ENCODE data around the gene MYO10. TPM values are rescaled to one million over a fixed set of nuclear protein-coding genes. Genes with fewer than 3 reads are reported as not detected.

Gene MYO10
- total RNA-seq, 4 donors from 2014 or later, result 5.6 to 11.0 (median 6.4) TPM

DNA sequence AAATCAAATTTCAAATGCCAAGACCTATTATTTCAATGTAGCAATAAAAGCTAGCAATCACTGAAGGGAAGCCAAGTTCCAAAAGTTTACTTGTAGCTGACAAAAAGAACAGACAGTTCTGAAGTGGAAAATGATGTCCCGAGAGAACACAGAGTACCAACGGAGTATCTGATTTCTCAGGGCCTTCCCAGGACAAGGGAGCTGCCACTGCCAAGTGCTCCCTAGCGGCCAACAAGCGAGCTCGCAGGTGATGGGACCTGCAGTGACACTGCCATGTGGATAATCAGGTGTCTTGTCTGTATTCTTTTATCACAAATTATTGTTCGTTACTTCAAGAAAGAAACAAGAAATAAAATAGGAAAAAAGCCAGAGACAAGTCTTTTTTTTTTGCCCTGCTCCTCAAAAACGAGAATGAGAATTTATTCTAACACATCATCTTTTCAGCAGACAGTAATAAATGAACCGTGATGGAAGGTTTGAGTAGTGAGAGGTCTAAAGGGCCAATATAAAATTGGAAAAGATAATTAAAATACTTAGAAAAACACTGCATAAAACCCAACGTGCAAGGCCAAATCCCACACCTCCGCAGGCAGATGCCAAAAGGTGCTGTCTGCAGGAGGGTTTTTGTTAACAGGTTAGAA lies 159.4 kb downstream of the MYO10 start:
- Histone ChIP-seq H3K4me1 (peaks cover 0 to 6% (median 0%) of the 10 kb centered on the region in 3 donors), H3K27ac (no peak overlapping the region), H3K9me3 (no peaks in the 10 kb centered on the region), H3K4me3 (no peak overlapping the region), H3K36me3 (no peaks in the 10 kb centered on the region), H3K27me3 (no peaks in the 10 kb centered on the region)
- WGBS, 2 donors (ENCODE audit: low coverage in 1 of 2), result 60 to 61% methylated on average over 5 to 10 of the region's 10 CpGs
- no peak for ATAC-seq
- TF ChIP-seq, protein P1, sequence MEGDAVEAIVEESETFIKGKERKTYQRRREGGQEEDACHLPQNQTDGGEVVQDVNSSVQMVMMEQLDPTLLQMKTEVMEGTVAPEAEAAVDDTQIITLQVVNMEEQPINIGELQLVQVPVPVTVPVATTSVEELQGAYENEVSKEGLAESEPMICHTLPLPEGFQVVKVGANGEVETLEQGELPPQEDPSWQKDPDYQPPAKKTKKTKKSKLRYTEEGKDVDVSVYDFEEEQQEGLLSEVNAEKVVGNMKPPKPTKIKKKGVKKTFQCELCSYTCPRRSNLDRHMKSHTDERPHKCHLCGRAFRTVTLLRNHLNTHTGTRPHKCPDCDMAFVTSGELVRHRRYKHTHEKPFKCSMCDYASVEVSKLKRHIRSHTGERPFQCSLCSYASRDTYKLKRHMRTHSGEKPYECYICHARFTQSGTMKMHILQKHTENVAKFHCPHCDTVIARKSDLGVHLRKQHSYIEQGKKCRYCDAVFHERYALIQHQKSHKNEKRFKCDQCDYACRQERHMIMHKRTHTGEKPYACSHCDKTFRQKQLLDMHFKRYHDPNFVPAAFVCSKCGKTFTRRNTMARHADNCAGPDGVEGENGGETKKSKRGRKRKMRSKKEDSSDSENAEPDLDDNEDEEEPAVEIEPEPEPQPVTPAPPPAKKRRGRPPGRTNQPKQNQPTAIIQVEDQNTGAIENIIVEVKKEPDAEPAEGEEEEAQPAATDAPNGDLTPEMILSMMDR (IDR thresholded peaks at IDR 0.05), result peak in 3 of 4 experiments; percentile 24 to 37 (median 24)
- no peak for TF ChIP-seq EP300 (IDR thresholded peaks at IDR 0.05)
- peak; percentile 29 for TF ChIP-seq POLR2AphosphoS5 (IDR thresholded peaks at IDR 0.05)
- TF ChIP-seq POLR2A (IDR thresholded peaks at IDR 0.05), result no peak

DNA sequence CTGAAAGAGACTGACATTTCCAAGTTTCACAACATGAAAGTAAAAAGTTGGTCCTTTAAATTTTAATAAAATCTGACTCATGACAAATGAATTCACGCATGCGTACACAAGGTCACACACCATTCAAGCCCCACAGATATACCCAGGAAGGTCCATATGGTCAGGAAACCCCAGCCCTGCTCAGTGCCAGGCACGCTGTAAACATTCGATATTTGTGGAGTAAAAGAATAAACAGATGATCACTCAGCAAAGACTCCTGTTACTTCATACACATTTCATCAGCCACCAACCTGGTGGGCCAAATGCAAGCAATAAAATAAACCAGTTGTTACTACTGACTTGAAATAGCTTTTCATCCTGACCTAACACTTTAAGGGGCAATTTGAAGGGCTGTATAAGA lies 161.3 kb downstream of the MYO10 start:
- WGBS, 2 donors (ENCODE audit: low coverage in 1 of 2), result 45 to 80% methylated on average over 4 of the region's 4 CpGs
- no peak for ATAC-seq
- no peak overlapping the region for H3K27ac ChIP-seq
- H3K9me3 ChIP-seq, result no peaks in the 10 kb centered on the region
- H3K4me1 ChIP-seq, result peaks cover 0 to 6% (median 0%) of the 10 kb centered on the region in 3 donors
- no peaks in the 10 kb centered on the region for H3K27me3 ChIP-seq
- H3K4me3 ChIP-seq, result no peak overlapping the region
- H3K36me3 ChIP-seq, result no peaks in the 10 kb centered on the region
- TF ChIP-seq EP300 (IDR thresholded peaks at IDR 0.05) (no peak), POLR2AphosphoS5 (IDR thresholded peaks at IDR 0.05) (no peak), POLR2A (IDR thresholded peaks at IDR 0.05) (no peak)
- TF ChIP-seq, protein P1 (IDR thresholded peaks at IDR 0.05), result no peak

DNA sequence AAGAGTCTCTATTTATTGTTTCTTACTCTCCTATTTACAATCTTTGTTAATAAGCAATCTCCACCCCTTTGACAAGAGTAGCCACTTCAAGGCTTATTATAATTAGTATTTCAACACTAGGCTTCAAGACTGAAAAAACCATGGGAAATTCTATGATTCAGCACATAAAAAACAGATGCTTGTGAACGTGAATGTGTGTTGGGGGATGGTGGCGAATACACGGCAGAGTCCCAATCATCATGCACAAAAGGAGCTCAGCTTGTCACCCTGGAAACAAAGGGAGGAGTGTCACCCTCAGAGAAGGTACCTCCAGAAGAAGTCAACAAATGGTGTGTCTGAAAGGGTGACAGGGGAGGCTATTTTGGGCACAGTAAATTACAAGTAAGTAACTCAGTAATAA lies 162.1 kb downstream of the MYO10 start:
- TF ChIP-seq EP300 (IDR thresholded peaks at IDR 0.05), result no peak
- TF ChIP-seq, protein P1 (IDR thresholded peaks at IDR 0.05), result no peak
- no peak for TF ChIP-seq POLR2AphosphoS5 (IDR thresholded peaks at IDR 0.05)
- TF ChIP-seq POLR2A (IDR thresholded peaks at IDR 0.05), result no peak
- Histone ChIP-seq H3K27ac (no peak overlapping the region), H3K9me3 (no peaks in the 10 kb centered on the region), H3K4me1 (peaks cover 0 to 6% (median 0%) of the 10 kb centered on the region in 3 donors), H3K36me3 (no peaks in the 10 kb centered on the region), H3K4me3 (no peak overlapping the region), H3K27me3 (no peaks in the 10 kb centered on the region)
- no peak for ATAC-seq
- WGBS, 2 donors (ENCODE audit: low coverage in 1 of 2), result 46 to 70% methylated on average over 3 of the region's 3 CpGs

DNA sequence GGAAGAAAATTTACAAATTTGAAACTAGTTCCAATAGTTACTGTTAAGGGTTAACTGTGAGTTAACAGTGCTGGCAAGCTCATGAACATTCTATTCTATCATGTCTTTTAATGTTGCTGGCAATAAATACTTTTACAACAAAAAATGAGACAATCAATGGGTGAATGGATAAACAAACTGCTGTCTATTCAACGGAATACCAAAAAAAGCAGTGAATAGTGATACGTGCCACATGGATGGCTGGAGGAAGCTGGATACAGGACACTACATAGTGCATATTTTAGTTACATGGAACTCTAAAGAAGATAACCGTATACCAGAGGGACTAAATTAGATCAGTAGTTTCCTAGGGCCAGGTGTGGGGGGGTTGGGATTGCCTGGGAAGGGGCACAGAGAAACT lies 163.5 kb downstream of the MYO10 start:
- no peaks in the 10 kb centered on the region for H3K27me3 ChIP-seq
- WGBS, 2 donors (ENCODE audit: low coverage in 1 of 2), result 46 to 51% methylated on average over 3 of the region's 3 CpGs
- H3K4me3 ChIP-seq, result no peak overlapping the region
- H3K4me1 ChIP-seq, result peaks cover 0 to 6% (median 0%) of the 10 kb centered on the region in 3 donors
- H3K9me3 ChIP-seq, result no peaks in the 10 kb centered on the region
- no peaks in the 10 kb centered on the region for H3K36me3 ChIP-seq
- no peak overlapping the region for H3K27ac ChIP-seq
- no peak for ATAC-seq
- TF ChIP-seq POLR2A (IDR thresholded peaks at IDR 0.05) (no peak), EP300 (IDR thresholded peaks at IDR 0.05) (no peak), POLR2AphosphoS5 (IDR thresholded peaks at IDR 0.05) (no peak)
- TF ChIP-seq, protein P1 (IDR thresholded peaks at IDR 0.05), result no peak

DNA sequence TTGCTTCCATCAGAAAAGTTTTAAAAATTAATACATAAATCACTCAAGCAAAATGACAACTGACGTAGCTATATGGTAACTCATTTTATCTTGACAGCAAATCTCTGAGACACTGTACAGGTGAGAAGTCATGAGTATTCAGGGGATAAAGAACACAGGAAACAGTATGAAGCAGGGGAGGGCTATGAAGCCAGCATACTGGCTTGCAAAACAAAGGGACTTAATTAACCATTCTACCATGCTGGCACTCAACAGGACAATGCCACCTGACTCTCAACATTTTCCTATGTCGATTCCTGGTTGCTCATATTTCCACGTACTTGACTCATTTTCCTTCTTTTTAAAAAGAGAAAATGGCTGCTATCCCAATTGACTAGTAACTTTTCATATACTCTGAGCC lies 167.9 kb downstream of the MYO10 start:
- WGBS, 2 donors (ENCODE audit: low coverage in 1 of 2), result 92 to 96% methylated on average over 3 of the region's 3 CpGs
- no peak for TF ChIP-seq POLR2AphosphoS5 (IDR thresholded peaks at IDR 0.05)
- TF ChIP-seq, protein P1 (IDR thresholded peaks at IDR 0.05), result no peak
- TF ChIP-seq POLR2A (IDR thresholded peaks at IDR 0.05), result no peak
- no peak for TF ChIP-seq EP300 (IDR thresholded peaks at IDR 0.05)
- ATAC-seq, result no peak
- Histone ChIP-seq H3K36me3 (peaks cover 0 to 5% of the 10 kb centered on the region in 2 donors), H3K4me3 (no peak overlapping the region), H3K27ac (no peak overlapping the region), H3K9me3 (no peaks in the 10 kb centered on the region), H3K4me1 (no peaks in the 10 kb centered on the region), H3K27me3 (no peaks in the 10 kb centered on the region)
